HG02588 (cell line): ENCODE data around the gene KEL.
A peak's percentile ranks its signal among the peaks of the same experiment; 100 is the strongest.
"Not testable (repeated sequence)": the region's sequence is repeated elsewhere in the genome, so short reads cannot be mapped to it uniquely, and the experiment has no call there.

ENCODE experiments used
- ATAC-seq: cut with Tn5 transposase; IDR thresholded peaks from one replicate; pipeline ENCODE4 v1.9.1; 2021; ENCODE audit warnings: mild to moderate bottlenecking, moderate library complexity; ENCODE audit not compliant: unreplicated experiment

KEL gene

DNA sequence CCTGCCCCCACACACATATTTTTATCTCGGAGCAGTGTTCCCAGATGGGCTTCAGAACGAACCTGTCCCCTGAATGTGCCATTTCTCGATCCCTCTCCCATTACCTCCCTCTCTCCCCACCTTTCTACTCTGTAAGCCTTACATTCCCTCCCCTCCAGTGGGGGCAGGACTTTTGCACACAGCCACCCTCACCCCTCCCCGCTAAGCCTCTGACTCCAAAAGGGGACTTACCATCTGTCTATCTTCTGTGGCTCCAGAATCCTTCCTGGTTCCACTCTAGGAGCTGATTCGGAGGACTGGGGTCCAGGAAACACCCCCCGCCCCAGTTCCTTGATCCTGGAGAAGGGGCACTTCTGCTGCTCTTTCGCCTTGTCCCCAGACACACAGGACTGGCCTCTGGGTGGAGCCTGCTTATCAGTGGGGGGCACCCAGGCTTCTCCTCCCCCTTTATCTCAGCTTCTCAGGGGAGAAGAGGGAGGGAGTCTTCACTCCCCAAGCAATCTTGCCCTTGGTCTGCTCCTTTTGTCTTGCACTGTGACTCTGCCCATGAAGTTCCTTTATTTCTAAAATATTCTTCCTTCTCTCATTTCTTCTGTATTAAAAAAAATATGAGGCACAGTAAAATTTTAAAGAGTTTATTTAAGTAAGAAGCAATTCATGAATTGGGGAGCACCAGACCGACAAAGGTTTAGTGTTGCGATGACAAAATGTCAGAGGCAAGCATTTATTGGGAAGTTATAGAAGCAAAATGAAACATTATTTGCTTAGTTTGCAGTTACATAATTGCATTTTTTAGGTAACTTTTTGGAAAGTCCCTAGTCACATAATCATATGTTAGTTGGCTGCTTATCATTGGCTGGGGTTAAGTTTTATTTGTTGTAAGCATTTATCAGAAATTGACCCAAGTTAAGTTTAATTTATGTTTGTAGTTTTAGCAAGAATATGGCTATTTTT is at the start of gene KEL:
TSS of gene KEL (minus strand) at position 391 of the 954 bp plus-strand sequence. CDS start at position 234, 157 bp downstream.
- no peak for ATAC-seq

GRCh38 chr7:143008007-143008901 is 46.1 kb upstream of the KEL start:
- peak; percentile 90 for ATAC-seq

DNA sequence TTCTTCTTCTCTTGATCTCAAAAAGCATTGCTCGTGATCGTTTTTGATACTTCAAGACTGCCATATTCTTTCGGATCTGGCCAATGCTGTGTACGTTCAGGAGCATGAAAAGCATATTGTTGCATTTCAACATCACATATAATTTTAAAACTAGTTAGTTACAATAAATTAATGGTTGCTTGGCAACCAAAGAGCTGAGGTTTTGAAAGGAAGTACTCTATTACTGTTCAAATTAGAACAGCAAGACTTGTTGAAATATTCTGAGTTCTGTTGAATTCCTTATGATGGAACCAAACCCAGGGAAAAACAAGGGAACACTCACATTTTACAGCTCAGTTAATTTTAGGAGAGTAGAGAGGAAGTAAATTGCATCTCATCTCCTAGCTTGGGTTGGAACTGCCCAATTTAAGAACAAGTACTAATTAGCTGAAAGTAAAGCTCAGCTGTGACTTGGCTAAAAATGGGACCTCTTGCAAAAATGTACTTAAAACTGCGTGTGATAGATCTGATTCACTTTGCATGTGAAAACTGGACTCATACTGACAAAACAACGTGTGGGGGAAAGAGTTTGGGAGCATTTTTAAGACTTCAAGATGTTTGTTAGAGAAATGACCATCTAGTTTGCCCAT is 43.6 kb upstream of the KEL start:
- no peak for ATAC-seq

- no peak for ATAC-seq
Observed at GRCh38 chr7:143003393-143004051, 41.4 kb upstream of the KEL start.

DNA sequence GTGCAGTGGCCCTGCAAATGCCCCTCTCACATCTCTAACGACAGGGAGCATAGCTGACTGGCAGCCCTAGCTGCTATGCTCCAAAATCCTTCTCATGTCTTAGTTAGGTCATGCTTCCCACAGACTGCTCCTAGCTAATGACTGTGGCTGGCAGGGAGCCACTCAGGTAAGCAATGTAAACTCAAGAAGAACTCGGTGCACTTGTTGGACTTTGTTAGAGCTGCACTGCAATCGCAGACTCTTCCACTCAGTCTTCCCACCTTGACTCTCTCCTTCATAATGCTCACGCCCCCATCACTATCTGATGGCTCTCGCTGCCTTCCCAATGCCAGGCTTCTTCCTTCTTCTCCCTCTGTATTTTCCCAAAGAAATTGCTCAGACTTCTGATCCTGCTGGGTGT is 40.7 kb upstream of the KEL start:
- ATAC-seq = no peak

GRCh38 chr7:143002106-143002505 is 39.9 kb upstream of the KEL start:
- ATAC-seq = no peak

DNA sequence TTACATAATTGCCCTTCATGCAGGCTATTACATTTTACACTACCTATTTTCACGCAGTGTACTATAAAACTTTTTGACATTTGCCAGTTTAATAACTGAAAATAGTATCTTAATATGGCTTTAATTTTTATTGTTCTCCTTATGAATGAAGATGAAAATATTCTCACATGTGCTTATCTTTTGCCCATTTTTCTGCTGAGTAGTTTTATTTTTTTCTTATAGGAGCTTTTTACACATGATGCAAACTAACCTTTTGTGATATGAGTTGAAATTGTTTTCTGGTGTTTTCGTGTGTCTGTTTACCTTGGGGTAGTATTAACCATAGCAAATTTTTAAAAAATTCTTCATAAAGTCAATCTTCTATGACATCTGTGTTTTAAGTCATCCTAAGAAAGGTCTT is 38.5 kb upstream of the KEL start:
- ATAC-seq = no peak

GRCh38 chr7:142999793-143000192 is 37.6 kb upstream of the KEL start:
- ATAC-seq = no peak

DNA sequence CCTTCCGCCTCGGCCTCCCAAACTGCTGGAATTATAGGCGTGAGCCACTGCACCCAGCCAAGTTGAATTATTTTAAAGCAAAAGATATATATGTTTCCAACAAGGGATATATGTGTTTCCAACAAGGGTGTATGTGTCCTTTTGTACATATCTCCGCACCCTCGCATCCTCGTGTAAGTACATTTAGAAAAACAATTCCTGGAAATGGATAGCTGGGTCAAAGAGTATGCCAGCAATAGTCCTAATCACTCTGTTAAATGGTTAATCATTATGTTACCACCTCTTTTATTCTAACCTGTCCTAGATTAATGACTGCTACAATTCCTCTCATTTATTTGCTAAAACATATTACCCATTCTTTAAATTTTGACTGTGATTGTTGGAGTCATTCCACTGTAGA is 36.8 kb upstream of the KEL start:
- ATAC-seq = no peak

- no peak for ATAC-seq
Observed at GRCh38 chr7:142997456-142997989, 35.4 kb upstream of the KEL start.

- ATAC-seq = no peak
Observed at GRCh38 chr7:142992427-142992826, 30.3 kb upstream of the KEL start.

GRCh38 chr7:142984297-142984696 is 22.1 kb upstream of the KEL start:
- ATAC-seq = no peak

- no peak for ATAC-seq
Observed at GRCh38 chr7:142983825-142984224, 21.7 kb upstream of the KEL start.

- not testable (repeated sequence) for ATAC-seq
Observed at GRCh38 chr7:142978402-142978801, 16.2 kb upstream of the KEL start.

GRCh38 chr7:142974626-142975025 is 12.5 kb upstream of the KEL start:
- no peak for ATAC-seq

DNA sequence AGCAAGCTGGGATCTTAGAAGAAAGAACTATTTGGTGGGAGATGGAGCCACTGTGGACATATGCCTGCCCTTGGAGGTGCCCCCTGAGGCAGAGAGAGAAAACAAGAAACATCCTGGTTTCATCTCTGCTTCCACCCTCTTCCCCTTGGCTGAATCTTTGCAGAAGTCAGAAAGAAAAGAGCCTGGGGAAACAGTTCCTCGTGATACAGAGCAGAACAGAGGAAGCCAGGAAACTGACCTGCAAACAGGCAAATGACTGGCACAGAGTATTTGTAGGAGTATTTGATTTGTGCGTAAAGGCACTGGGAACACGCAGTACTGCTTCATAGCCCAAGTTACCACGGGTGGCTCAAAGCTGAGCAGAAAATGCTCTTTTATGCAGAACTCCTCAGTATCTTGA is 7.0 kb upstream of the KEL start:
- ATAC-seq = no peak

DNA sequence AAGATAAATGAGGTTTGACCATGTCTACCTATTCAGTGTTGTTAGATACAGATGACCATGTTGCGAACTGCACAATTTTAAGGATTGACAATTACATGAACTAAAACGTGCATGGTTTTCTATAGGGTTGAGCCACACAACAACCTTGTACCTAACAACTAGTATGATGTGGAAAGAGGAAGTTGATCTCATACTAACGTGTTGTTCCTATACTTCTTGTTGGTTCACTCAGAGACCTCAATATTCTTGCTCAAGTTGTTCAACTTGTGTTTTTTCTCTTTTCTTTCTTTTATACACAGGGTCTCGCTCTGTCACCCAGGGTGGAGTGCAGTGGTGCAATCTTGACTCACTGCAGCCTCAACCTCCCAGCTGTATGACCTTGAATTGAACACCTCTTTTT is 6.1 kb upstream of the KEL start:
- no peak for ATAC-seq

GRCh38 chr7:142964502-142965246 is 2.5 kb upstream of the KEL start:
- ATAC-seq = no peak

DNA sequence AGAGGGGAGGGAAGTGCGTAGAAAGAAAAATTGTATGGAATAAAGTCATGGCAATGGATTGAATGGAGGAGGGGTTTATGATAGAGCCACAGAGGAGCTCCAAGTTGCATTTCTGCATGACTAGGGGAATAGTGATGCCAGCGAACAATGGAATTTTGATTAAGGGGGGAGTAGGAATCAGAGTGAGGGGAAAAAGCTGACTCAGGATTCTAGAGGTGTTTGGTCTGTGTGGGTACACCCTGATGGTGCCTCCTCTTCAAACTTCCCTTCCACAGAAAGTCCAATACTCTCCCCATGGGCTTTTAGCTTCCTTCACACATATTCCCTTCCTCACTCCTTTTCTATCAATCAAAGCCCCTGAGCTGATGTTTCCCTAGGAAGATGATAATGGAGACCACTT is 1.8 kb upstream of the KEL start:
- ATAC-seq = no peak

DNA sequence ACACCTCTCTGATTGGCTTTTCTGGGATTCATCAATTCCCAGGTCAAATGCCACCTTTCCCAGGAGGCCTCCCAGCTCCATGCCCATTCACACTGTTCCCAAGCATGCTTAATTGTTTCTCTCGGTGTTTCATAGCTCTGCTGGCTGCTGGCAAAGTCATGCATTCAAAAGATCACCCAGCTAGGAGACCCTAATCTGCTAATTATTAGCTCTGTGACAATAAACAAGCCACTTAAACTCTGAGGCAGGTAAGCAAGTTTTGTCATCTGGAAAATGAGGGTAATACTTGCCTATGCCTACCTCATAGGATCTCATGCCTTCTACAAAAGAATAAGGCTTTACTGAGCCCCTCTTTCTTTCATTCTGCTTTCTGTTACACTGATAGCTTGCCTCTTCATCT is 828 bp upstream of the KEL start:
- no peak for ATAC-seq
